ENCODE results near the gene VCL.

Gene VCL

GRCh38 chr10:73971636-73972354 lies 26.1 kb upstream of the VCL start:
- no peak overlapping the region for H3K4me3 ChIP-seq (ENCODE audit: low read depth, low read length)

GRCh38 chr10:73973427-73973826 lies 24.5 kb upstream of the VCL start:
- H3K4me3 ChIP-seq (ENCODE audit: low read depth, low read length) = no peak overlapping the region

DNA sequence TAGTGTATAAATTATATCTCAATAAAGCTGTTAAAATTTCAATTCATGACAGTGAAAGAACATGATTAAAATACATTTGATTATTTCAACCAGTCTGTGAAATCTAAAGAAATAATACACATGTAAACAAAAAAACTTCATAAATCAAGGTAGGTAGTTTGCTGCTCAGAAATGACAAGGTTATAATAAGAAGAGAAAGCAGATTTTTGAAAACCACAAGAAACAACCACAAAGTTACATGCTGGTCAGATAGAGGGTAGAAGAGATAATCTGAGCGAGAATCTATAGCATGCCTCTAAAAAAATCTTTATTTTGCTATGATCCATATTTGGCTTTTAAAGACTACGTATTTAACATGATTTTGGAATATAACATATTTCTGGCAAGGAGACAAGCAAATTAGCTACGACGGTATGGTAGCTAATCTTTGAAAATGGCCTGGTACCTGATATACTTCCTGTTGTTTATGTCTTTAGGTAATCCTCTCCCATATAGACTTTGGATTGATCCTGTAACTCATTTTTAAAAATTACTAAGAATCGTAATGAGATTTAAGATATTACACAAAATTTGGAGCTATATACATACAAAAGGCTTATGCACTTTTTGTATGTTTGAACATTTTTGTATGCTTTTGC lies 23.5 kb upstream of the VCL start:
- H3K4me3 ChIP-seq (ENCODE audit: low read depth, low read length) = no peak overlapping the region

GRCh38 chr10:73975388-73975787 lies 22.5 kb upstream of the VCL start:
- H3K4me3 ChIP-seq (ENCODE audit: low read depth, low read length) = no peak overlapping the region

- H3K4me3 ChIP-seq (ENCODE audit: low read depth, low read length) = no peak overlapping the region
Measured at GRCh38 chr10:73979141-73979808, 18.6 kb upstream of the VCL start.

GRCh38 chr10:73979809-73980433 lies 18.0 kb upstream of the VCL start:
- no peak overlapping the region for H3K4me3 ChIP-seq (ENCODE audit: low read depth, low read length)

- no peak overlapping the region for H3K4me3 ChIP-seq (ENCODE audit: low read depth, low read length)
Measured at GRCh38 chr10:73981812-73982211, 16.1 kb upstream of the VCL start.

- H3K4me3 ChIP-seq (ENCODE audit: low read depth, low read length) = no peak overlapping the region
Measured at GRCh38 chr10:73983096-73984047, 14.5 kb upstream of the VCL start.

DNA sequence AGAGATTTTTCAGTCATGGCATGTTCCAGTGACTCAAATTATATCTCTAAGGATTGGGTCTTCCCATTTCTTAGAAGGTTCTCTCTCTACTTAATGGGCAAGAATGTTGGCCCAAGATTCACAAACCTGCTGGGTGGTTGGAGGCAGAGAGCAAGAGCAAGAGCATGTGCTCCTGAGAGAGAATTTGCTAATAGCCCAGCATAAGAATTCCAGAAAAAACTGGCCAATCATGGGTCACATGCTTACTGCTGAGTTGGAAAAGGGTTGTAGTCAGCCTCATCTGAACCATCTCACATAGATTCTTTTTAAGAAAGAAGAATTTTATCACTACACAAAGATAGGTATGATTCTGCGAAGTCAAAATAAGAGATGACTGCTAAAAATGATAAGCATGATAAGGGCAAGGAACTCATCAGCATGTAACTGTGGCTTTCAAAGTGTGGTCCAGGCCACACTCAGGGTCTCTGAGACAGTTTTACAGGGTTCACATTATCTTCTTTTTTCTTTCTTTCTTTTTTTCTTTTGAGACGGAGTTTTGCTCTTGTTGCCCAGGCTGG lies 8.2 kb upstream of the VCL start:
- H3K4me3 ChIP-seq (ENCODE audit: low read depth, low read length) = no peak overlapping the region

DNA sequence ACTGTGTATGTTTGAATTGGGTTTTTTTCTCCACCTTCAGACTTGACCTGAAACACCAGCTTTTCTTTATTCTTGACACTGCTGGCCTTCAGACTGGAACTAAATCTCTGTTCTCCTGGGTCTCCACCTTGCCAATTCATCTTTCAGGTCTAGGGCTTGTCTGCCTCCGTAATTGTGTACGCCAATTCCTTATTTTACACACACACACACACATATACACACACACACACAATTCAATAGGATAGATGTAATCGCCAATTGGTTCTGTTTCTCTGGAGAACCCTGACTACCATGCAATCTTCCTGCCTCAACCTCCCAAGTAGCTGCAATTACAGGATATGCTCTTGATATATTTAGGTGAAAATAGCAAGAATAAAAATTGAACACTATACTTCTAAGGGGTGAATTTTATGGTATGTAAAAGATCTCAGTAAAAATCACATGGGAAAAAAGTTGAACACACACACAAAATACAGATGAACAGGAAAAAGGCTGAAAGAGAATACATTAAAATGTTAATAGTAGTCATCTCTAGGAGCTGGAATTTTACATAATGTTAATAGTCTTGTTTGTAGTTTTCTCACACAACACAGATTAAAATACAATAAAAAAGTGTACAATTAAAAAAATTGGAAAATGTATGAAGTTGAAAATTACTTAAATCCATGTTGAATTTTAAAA lies 6.6 kb upstream of the VCL start:
- no peak overlapping the region for H3K4me3 ChIP-seq (ENCODE audit: low read depth, low read length)

DNA sequence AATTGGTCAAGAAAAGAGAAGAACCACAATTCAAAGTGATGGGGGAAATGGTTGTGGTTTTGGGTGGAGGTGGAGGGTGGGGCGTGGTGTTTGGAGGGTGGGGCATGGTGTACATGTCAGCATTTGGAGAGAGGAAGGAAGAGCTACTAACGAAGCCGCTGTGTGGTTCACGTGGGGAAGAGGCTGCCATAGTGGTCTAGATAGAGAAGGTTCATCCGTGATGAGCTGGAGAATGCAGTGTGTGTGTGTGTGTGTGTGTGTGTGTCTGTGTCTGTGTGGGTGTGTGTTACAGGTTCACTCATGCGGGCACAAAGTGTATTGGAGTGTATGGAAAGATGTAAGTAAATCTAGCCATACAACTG lies 6.1 kb upstream of the VCL start:
- no peak overlapping the region for H3K4me3 ChIP-seq (ENCODE audit: low read depth, low read length)

DNA sequence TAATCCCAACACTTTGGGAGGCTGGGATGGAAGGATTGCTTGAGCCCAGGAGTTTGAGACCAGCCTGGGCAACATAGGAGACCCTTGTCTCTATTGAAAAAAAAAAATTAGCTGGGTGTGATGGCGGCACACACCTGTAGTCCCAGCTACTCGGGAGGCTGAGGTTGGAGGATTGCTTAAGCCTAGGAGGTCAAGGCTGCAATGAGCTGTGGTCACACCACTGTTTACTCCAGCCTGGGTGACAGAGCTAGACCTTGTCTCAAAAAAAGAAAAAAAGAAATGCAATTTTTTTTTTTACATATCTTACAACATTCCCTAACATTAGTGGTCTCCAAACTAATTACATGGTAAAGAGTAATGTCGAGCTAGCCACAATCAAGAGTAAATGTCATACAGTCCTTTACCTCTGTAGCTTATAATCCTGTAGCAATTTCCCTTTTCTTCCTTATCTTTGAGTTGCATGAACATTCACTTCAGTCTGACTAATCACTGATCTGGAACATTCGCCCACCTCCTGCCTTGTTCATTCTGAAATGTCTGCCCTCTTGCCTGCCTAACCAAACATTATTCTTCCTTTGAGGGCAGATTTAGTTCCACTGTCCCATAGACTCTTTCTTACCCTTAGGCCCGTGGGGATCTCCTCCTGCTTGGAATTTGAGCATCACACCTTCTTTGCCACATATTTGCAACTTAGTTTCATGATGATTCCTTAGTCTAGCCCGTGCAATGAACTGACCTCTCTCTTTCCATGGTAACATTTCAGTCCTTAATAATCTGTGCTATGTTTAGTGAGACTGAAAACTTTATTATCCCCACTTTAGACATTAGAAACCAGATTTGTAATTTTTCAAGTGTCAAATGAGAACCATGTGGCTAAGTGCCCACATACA lies 4.8 kb upstream of the VCL start:
- no peak overlapping the region for H3K4me3 ChIP-seq (ENCODE audit: low read depth, low read length)

DNA sequence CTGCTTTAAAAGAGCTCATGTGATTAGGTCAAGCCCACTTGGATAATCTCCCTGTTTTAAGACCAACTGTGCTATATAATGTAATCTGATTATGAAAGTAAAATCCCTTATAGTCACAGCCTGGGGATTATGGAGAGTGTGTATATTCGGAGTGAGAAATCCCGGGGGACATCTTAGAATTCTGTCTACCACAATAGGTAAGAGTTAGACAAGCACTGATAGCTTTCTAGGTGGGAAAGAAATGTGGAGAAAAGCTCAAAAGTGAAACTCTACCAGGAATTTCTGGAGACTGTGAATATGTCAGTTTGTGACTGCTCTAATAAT lies 2.9 kb upstream of the VCL start:
- no peak overlapping the region for H3K4me3 ChIP-seq (ENCODE audit: low read depth, low read length)

DNA sequence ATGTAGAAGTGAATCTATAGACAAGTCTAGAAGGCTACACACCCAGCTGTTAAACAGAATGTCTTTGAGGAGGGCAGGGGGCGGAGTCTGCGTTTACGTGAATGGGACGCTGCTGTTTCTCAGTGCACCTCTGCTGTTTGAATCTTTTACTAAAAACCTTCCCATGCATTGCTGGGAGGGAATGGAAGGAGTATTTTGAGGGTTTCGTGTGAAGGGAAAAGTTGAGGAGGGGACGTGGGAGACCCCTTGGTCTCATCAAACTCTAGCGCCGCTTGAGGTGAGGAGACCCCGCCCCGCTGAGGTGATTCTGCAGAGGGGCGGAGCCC lies 492 bp upstream of the VCL start:
- peak overlapping the region; percentile 65 for H3K4me3 ChIP-seq (ENCODE audit: low read depth, low read length)

DNA sequence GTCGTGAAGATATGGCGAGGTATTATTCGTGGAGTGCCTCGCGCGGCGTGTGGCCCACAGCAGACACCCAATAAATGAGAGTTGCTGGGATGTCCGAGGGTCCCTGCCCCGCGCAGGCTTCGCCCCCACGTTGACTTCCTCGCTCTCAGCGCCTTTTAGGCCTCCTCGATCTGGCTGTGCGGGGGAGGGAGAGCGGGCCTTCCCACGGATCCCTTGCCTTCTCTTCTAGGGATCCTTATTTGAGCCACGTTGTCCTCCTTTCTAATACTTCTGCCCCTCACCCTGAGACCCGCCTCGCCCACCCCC lies 660 bp downstream of the VCL start:
- H3K4me3 ChIP-seq (ENCODE audit: low read depth, low read length) = peak overlapping the region; percentile 94

GRCh38 chr10:73998929-73999691 lies 1.2 kb downstream of the VCL start:
- H3K4me3 ChIP-seq (ENCODE audit: low read depth, low read length) = peak overlapping the region; percentile 94

DNA sequence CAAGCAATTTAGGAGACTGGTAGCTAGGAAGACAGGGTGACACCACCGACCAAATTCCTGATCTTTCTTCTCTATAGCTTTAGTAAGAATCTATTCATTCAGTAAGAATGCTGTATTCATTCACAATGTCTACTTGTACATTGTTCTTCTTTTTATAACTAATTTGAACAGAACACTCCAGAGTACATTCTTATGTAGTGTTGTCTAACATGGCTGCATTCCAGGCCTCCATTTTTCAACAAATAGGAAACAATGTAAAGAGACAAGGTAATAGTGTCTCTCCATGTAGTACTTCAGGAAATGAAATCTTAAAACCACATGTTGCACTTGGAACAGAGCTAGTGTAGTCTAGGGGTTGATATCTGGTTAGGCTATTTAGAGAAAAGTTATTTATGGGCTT lies 1.8 kb downstream of the VCL start:
- H3K4me3 ChIP-seq (ENCODE audit: low read depth, low read length) = peak overlapping the region; percentile 94

- peak overlapping the region; percentile 94 for H3K4me3 ChIP-seq (ENCODE audit: low read depth, low read length)
Measured at GRCh38 chr10:74000244-74000643, 2.3 kb downstream of the VCL start.

Data from iPS-11a (cell line).